GM12864 (cell line): ENCODE results near the gene CLEC3A.
"Not testable (repeated sequence)": the region's sequence is repeated elsewhere in the genome, so short reads cannot be mapped to it uniquely, and the experiment has no call there.

Experiments used
- DNase-seq: peaks from one replicate; pipeline ENCODE4 v3.0.0-alpha.2; 2011; ENCODE audit warnings: low read depth
- H3K4me3 ChIP-seq: 2 replicates; pipeline ENCODE4 v1.5.1; 2011; ENCODE audit warnings: mild to moderate bottlenecking, low read depth, low read length, control low read depth
- CTCF ChIP-seq: IDR thresholded peaks from 2 replicates; pipeline ENCODE4 v1.5.1; 2011; ENCODE audit warnings: low read depth, mild to moderate bottlenecking, moderate library complexity, low read length, control low read depth, inconsistent platforms; ENCODE audit errors: missing control alignments

Gene CLEC3A

GRCh38 chr16:78057803-78058564, 35.6 kb downstream of the CLEC3A start:
- no peak for TF ChIP-seq CTCF
- DNase-seq: no peak
- H3K4me3 ChIP-seq: no peak overlapping the region

DNA sequence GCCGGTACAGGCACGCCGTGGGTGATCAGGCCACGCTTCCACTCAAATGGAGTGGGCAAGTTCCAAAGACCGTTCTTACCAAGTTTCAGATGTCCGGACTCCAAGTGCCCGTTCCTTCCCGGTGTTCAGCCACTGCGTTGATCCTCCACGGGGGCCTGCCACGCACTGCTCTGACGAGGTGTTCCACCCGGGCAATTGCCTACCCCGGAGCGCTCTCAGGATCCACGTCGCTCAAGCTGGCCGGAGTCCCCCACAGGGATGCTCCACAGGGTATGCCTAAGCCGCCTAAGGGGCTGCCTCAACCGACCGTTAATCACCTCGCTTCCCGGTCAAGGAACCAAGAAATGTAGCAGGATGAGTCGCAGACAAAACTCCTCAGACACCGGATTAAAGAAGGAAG, 37.5 kb downstream of the CLEC3A start:
- not testable (repeated sequence) for DNase-seq, H3K4me3 ChIP-seq

DNA sequence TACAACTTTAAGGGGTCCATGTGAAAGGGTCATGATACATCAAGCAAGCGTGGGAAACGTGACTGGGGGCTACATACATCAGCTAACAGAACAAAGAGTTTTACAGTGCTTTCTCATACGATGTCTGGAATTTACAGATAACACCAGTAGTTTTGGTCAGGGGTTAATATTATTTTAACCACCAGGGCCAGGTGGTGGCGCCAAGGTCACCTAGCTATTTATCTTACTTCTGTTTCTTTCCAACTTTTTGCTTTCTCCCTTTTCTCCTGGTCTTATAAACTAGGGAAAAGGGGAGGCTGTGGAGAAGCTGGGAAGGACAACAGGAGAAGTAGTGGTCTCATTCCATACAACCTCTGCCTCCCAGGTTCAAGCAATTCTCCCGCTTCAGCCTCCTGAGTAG, 37.9 kb downstream of the CLEC3A start:
- no peak overlapping the region for H3K4me3 ChIP-seq
- no peak for TF ChIP-seq CTCF
- no peak for DNase-seq

- TF ChIP-seq CTCF: no peak
- DNase-seq: no peak
- no peak overlapping the region for H3K4me3 ChIP-seq
Observed at GRCh38 chr16:78060809-78061208, 38.5 kb downstream of the CLEC3A start.

DNA sequence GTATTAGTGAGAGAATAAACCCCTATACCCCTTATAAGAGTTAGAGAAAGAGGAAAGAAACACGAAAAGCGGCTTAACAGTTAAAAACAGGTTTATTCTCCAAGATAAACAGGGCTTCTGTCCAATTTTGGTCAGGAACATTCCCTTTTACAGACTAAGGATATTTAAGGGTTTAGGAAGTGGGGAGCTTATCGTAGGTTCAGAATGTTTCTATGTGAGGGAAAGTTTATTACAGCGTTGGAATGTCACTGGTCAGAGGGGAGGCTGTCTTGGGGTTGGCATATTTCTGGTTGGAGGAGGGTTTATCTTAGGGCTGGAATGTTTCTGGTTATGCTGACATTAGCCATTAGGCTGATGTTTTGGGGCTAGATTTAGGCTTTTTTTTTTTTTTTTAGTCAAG, 43.0 kb downstream of the CLEC3A start:
- no peak for TF ChIP-seq CTCF
- H3K4me3 ChIP-seq: no peak overlapping the region
- DNase-seq: no peak

- H3K4me3 ChIP-seq: no peak overlapping the region
- TF ChIP-seq CTCF: no peak
- DNase-seq: no peak
Observed at GRCh38 chr16:78069913-78070312, 47.6 kb downstream of the CLEC3A start.

GRCh38 chr16:78072275-78072674, 49.9 kb downstream of the CLEC3A start:
- DNase-seq: no peak
- H3K4me3 ChIP-seq: no peak overlapping the region
- TF ChIP-seq CTCF: no peak
